ENCODE results near the gene TMEM167A.
A peak's percentile ranks its signal among the peaks of the same experiment; 100 is the strongest.

GRCh38 chr5:83095957-83096539 lies 18.9 kb upstream of the TMEM167A start:
- TF ChIP-seq CTCF (IDR thresholded peaks at IDR 0.05 in 2 of 3, conservative IDR thresholded peaks at IDR 0.05 in 1 of 3; ENCODE audit: borderline replicate concordance in 1 of 3, insufficient read depth in 1 of 3, low read depth in 2 of 3, low read length in 2 of 3), result no peak
- no peak for TF ChIP-seq POLR2A (IDR thresholded peaks at IDR 0.05; ENCODE audit: borderline replicate concordance, extremely low read depth, insufficient read depth, insufficient read length)
- TF ChIP-seq CBX3 (IDR thresholded peaks at IDR 0.05; ENCODE audit: low read depth), result 0 out of 2 replicates have a peak, but pooled peaks have one; percentile 40
- no peak for TF ChIP-seq EZH2phosphoT487 (IDR thresholded peaks at IDR 0.05; ENCODE audit: borderline replicate concordance)
- no peak for TF ChIP-seq ELF1 (IDR thresholded peaks at IDR 0.05; ENCODE audit: borderline replicate concordance, low read depth)
- no peak for TF ChIP-seq EZH2 (IDR thresholded peaks at IDR 0.05)
- peak; percentile 31; the same call in 1 of the 2 replicates for TF ChIP-seq POLR2AphosphoS5 (IDR thresholded peaks at IDR 0.05; ENCODE audit: low read depth, low read length)
- no peak for TF ChIP-seq MAX (IDR thresholded peaks at IDR 0.05)
- peak; percentile 88 for TF ChIP-seq JUND (IDR thresholded peaks at IDR 0.05)
- peak; percentile 52 for TF ChIP-seq SP1 (IDR thresholded peaks at IDR 0.05; ENCODE audit: low read depth)
- no peak for TF ChIP-seq RAD21 (IDR thresholded peaks at IDR 0.05; ENCODE audit: low read depth)
- no peak for TF ChIP-seq ZBTB33 (IDR thresholded peaks at IDR 0.05; ENCODE audit: extremely low read depth, insufficient replicate concordance, low read length)
- TF ChIP-seq EGR1 (IDR thresholded peaks at IDR 0.05; ENCODE audit: low read depth), result no peak
- no peak for TF ChIP-seq ZNF274 (IDR thresholded peaks at IDR 0.05; ENCODE audit: low read depth, low read length)
